Chondrocyte (in vitro differentiated cells): ENCODE data around the gene PPP1R9A. TPM values are rescaled to one million over a fixed set of nuclear protein-coding genes. Genes with fewer than 3 reads are reported as not detected.

ENCODE experiments used
- DNase-seq: peaks from one replicate; pipeline ENCODE4 v3.0.0; 2021; ENCODE audit warnings: mixed read lengths, low spot score
- H3K27ac Mint-ChIP-seq: one replicate; pipeline ENCODE4 v1.8.0; 2021; ENCODE audit warnings: mild to moderate bottlenecking, moderate library complexity, mixed read lengths; ENCODE audit not compliant: unreplicated experiment
- H3K27me3 Mint-ChIP-seq: 2 replicates; pipeline ENCODE4 v1.8.0; 2021; ENCODE audit warnings: low read depth, mixed read lengths
- H3K36me3 Mint-ChIP-seq: 2 replicates; pipeline ENCODE4 v1.8.0; 2021; ENCODE audit warnings: low read depth, mixed read lengths
- H3K4me1 Mint-ChIP-seq: 2 replicates; pipeline ENCODE4 v1.8.0; 2021; ENCODE audit warnings: low read depth, mild to moderate bottlenecking, mixed read lengths
- H3K4me3 Mint-ChIP-seq: one replicate; pipeline ENCODE4 v1.8.0; 2021; ENCODE audit warnings: mild to moderate bottlenecking, moderate library complexity, mixed read lengths; ENCODE audit not compliant: unreplicated experiment
- H3K9me3 Mint-ChIP-seq: 2 replicates; pipeline ENCODE4 v1.8.0; 2021; ENCODE audit warnings: low read depth, mixed read lengths
- CTCF ChIP-seq: fragments of 200-600 bp; sonication (generic); IDR thresholded peaks from 2 replicates; pipeline ENCODE4 v1.5.0; 2021; ENCODE audit warnings: antibody characterized with exemption, mild to moderate bottlenecking, moderate library complexity
- long read RNA-seq: library from polyadenylated mRNA; stranded (forward); transcript quantifications from one replicate; pipeline ENCODE4 v2.0.0, GENCODE V29; 2021
- total RNA-seq: library from RNA; stranded (reverse); gene quantifications from 3 replicates; pipeline ENCODE4 v1.2.1, GENCODE V29; 2021

The PPP1R9A gene
- 1.5 to 5.3 TPM (median 4.1 TPM) in 3 replicates for total RNA-seq
- long read RNA-seq, partial matches to known transcripts, result 0 of 2 reads
- long read RNA-seq, other reads (novel, unspliced or antisense), result 2 of 2 reads

- Mint-ChIP-seq H3K36me3 (no peaks in the 10 kb centered on the region), H3K9me3 (no peaks in the 10 kb centered on the region), H3K27ac (peak within 1 kb of the TSS; percentile 59), H3K27me3 (no peaks in the 10 kb centered on the region), H3K4me3 (peak within 1 kb of the TSS; percentile 83), H3K4me1 (peaks cover 18% of the 10 kb centered on the region)
- peak; percentile 68 for TF ChIP-seq CTCF
- no peak for DNase-seq
Observed at GRCh38 chr7:94907026-94907810, at the start of gene PPP1R9A. TSS of gene PPP1R9A (plus strand) at chr7:94907594. CDS start at chr7:94910114, 2,520 bp downstream.

DNA sequence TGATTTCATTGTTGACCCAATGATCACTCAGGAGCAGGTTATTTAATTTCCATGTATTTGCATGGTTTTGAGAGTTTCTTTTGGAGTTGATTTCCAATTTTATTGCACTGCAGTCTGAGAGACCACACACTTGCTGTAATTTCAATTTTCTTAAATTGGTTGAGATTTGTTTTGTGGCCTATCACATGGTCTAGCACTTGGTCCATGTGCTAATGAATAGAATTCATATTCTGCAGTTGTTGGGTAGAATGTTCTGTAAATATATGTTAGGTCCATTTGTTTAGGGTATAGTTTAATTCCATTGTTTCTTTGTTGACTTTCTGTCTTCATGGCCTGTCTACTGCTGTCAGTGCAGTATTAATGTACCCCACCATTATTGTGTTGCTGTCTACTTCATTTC lies 36.3 kb upstream of the PPP1R9A start:
- H3K9me3 Mint-ChIP-seq, result peaks cover 22% of the 10 kb centered on the region

GRCh38 chr7:94873239-94873638 lies 34.2 kb upstream of the PPP1R9A start:
- peaks cover 11% of the 10 kb centered on the region for H3K4me1 Mint-ChIP-seq

More for the DNA sequence above, 36.3 kb upstream of the PPP1R9A start:
- no peaks in the 10 kb centered on the region for H3K27me3 Mint-ChIP-seq
- peaks cover 8% of the 10 kb centered on the region for H3K4me1 Mint-ChIP-seq
- no peak overlapping the region for H3K4me3 Mint-ChIP-seq
- TF ChIP-seq CTCF, result no peak
- H3K27ac Mint-ChIP-seq, result no peak overlapping the region
- peaks cover 2% of the 10 kb centered on the region for H3K36me3 Mint-ChIP-seq
- no peak for DNase-seq

DNA sequence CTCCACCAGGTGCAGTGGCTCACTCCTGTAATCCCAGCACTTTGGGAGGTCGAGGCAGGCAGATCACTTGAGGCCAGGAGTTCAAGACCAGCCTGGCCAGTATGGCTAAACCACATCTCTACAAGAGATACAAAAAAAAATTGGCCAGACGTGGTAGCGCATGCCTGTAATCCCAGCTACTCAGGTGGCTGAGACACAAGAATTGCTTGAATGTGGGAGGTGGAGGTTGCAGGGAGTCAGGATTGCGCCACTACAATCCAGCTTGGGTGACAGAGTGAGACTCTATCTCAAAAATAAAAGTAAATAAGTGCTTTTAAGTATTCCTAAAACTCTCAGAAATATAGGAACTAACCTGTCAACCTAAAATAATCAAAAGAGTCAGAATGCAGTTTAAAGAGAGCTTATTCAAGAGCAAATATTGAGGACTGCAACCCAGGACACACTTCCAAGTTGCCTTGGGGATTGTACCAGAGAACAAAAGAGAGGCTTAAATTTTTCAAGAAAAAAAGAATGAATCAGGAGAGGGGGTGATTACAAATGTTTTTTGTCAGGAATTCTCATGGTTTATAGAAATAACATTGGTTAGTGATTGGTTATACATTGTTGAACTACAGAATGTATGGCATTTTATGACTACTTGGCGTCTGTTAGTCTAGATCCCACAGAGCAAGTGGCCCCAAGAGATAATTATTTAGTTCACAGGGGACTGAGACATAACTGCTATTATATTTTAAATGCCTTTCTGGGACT lies 33.2 kb upstream of the PPP1R9A start:
- Mint-ChIP-seq H3K36me3 (peaks cover 4% of the 10 kb centered on the region), H3K4me3 (no peak overlapping the region), H3K4me1 (peaks cover 11% of the 10 kb centered on the region), H3K27ac (no peak overlapping the region), H3K9me3 (peaks cover 27% of the 10 kb centered on the region), H3K27me3 (no peaks in the 10 kb centered on the region)
- DNase-seq, result no peak
- TF ChIP-seq CTCF, result no peak

More at GRCh38 chr7:94873239-94873638, 34.2 kb upstream of the PPP1R9A start:
- no peak for DNase-seq
- Mint-ChIP-seq H3K27ac (no peak overlapping the region), H3K9me3 (peaks cover 28% of the 10 kb centered on the region), H3K36me3 (peaks cover 4% of the 10 kb centered on the region), H3K27me3 (no peaks in the 10 kb centered on the region), H3K4me3 (no peak overlapping the region)
- no peak for TF ChIP-seq CTCF

- Mint-ChIP-seq H3K36me3 (peaks cover 4% of the 10 kb centered on the region), H3K27me3 (no peaks in the 10 kb centered on the region), H3K9me3 (peaks cover 22% of the 10 kb centered on the region), H3K4me1 (peaks cover 15% of the 10 kb centered on the region), H3K4me3 (no peak overlapping the region), H3K27ac (no peak overlapping the region)
- no peak for DNase-seq
- TF ChIP-seq CTCF, result no peak
Observed at GRCh38 chr7:94875201-94875600, 32.2 kb upstream of the PPP1R9A start.
